Body of pancreas (tissue), 4 donors: ENCODE measurements around the gene PTPN5.

ENCODE experiments used
- CTCF ChIP-seq, 7 experiments: fragments of 450-650 bp in 4 of 7; fragments of 200-600 bp in 3 of 7; sonication (generic) in 3 of 7; IDR thresholded peaks; one replicate each; pipeline ENCODE4 v1.5.1; 2016 to 2019; ENCODE audit warnings: antibody characterized with exemption in 7 of 7
- POLR2A ChIP-seq, 3 donors: fragments of 450-650 bp; IDR thresholded peaks; one replicate each; pipeline ENCODE4 v1.6.1; 2016; ENCODE audit warnings: antibody characterized with exemption in 3 of 3, mild to moderate bottlenecking in 2 of 3

DNA sequence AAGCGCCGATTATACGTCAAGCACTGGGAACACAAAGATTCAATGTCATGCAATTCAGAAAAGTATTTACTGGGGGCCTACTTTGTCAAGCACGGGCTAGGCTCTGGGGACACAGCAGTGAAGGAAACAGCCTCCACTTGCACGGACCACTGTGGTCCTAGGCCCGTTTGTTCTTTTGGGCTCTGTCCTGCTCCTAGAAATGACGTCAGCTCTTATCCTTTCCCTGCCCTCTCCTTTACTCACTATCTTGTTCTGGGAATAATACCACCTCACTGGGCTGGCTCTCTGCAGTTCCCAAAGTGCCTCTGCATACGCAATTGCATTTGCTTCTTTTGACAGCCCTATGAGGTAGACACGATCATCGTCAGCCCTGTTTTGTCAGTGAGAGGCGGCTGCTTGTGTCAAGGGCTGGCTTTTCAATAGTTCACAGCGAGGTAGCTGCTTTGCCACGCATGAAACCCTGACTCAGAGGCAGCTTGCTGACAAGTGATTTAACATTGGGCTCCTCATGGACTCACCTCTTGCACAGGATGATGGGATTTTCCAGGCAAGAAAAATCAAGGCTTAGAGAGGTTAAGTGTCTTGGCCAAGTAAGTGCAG is 42.7 kb downstream of the PTPN5 start:
- TF ChIP-seq CTCF (IDR thresholded peaks at IDR 0.05), result no peak
- no peak for TF ChIP-seq POLR2A (IDR thresholded peaks at IDR 0.05)
